Astrocyte (in vitro differentiated cells and primary cell): ENCODE results near the gene C1orf141. TPM values are rescaled to one million over a fixed set of nuclear protein-coding genes. Genes with fewer than 3 reads are reported as not detected.

Source experiments
- DNase-seq: peaks from one replicate; pipeline ENCODE4 v3.0.0-alpha.2; 2010; ENCODE audit warnings: low read depth
- FAIRE-seq: peaks from 2 replicates; lab custom pipeline; 2011; peaks lifted over from hg19 to GRCh38; lab: Jason Lieb, UNC
- H2AFZ ChIP-seq: 2 replicates; pipeline ENCODE4 v1.6.0; 2012; ENCODE audit warnings: low read depth, low read length, inconsistent platforms
- H3K27ac ChIP-seq: 2 replicates; pipeline ENCODE4 v1.5.1; 2011; ENCODE audit warnings: low read depth, low read length, inconsistent platforms
- H3K27me3 ChIP-seq: 2 replicates; pipeline ENCODE4 v1.6.0; 2011; ENCODE audit warnings: low read length, inconsistent platforms; ENCODE audit not compliant: insufficient read depth
- H3K36me3 ChIP-seq: 2 replicates; pipeline ENCODE4 v1.5.1; 2011; ENCODE audit warnings: low read length, inconsistent platforms; ENCODE audit not compliant: insufficient read depth
- H3K4me1 ChIP-seq: 2 replicates; pipeline ENCODE4 v1.5.1; 2011; ENCODE audit warnings: low read length, inconsistent platforms; ENCODE audit not compliant: insufficient read depth
- H3K4me2 ChIP-seq: 2 replicates; pipeline ENCODE4 v1.6.0; 2012; ENCODE audit warnings: low read length, inconsistent platforms
- H3K4me3 ChIP-seq: 2 replicates; pipeline ENCODE4 v1.5.1; 2011; ENCODE audit warnings: low read depth, mild to moderate bottlenecking, low read length, inconsistent platforms; ENCODE audit not compliant: insufficient read depth
- H3K79me2 ChIP-seq: 2 replicates; pipeline ENCODE4 v1.6.0; 2012; ENCODE audit warnings: mild to moderate bottlenecking, low read length, inconsistent platforms; ENCODE audit not compliant: insufficient read depth
- H3K9ac ChIP-seq: 2 replicates; pipeline ENCODE4 v1.6.0; 2012; ENCODE audit warnings: mild to moderate bottlenecking, low read length, inconsistent platforms
- H3K9me3 ChIP-seq: 2 replicates; pipeline ENCODE4 v1.5.1; 2012; ENCODE audit warnings: low read depth, mild to moderate bottlenecking, low read length, inconsistent platforms; ENCODE audit not compliant: insufficient read depth
- H4K20me1 ChIP-seq: 2 replicates; pipeline ENCODE4 v1.6.0; 2012; ENCODE audit warnings: low read length, inconsistent platforms; ENCODE audit not compliant: insufficient read depth
- H3K27ac Mint-ChIP-seq: one replicate; pipeline ENCODE4 v1.8.0; 2021; ENCODE audit warnings: mild to moderate bottlenecking, mixed read lengths; ENCODE audit not compliant: unreplicated experiment
- H3K27me3 Mint-ChIP-seq: one replicate; pipeline ENCODE4 v1.8.0; 2021; ENCODE audit warnings: low read depth, mixed read lengths; ENCODE audit not compliant: unreplicated experiment
- H3K36me3 Mint-ChIP-seq: one replicate; pipeline ENCODE4 v1.8.0; 2021; ENCODE audit warnings: low read depth, mixed read lengths; ENCODE audit not compliant: unreplicated experiment
- H3K4me1 Mint-ChIP-seq: one replicate; pipeline ENCODE4 v1.8.0; 2021; ENCODE audit warnings: low read depth, mixed read lengths; ENCODE audit not compliant: unreplicated experiment
- H3K4me3 Mint-ChIP-seq: one replicate; pipeline ENCODE4 v1.8.0; 2021; ENCODE audit warnings: mild to moderate bottlenecking, moderate library complexity, mixed read lengths; ENCODE audit not compliant: unreplicated experiment
- H3K9me3 Mint-ChIP-seq: one replicate; pipeline ENCODE4 v1.8.0; 2021; ENCODE audit warnings: mild to moderate bottlenecking, mixed read lengths; ENCODE audit not compliant: unreplicated experiment
- CTCF ChIP-seq: IDR thresholded peaks from 2 replicates; pipeline ENCODE4 v1.5.1; 2011; ENCODE audit warnings: low read depth, mild to moderate bottlenecking, inconsistent platforms, low read length, moderate library complexity; ENCODE audit not compliant: insufficient read depth
- EZH2 ChIP-seq: IDR thresholded peaks from 2 replicates; pipeline ENCODE4 v1.6.1; 2012; ENCODE audit warnings: mild to moderate bottlenecking, low read length, inconsistent platforms; ENCODE audit not compliant: insufficient read depth
- total RNA-seq: library from RNA; stranded (reverse); gene quantifications from 2 replicates; pipeline ENCODE4 v1.2.1, GENCODE V29; 2021

C1orf141 gene
- total RNA-seq, 1 donor from 2014 or later: not detected

- no peak for FAIRE-seq
- Histone ChIP-seq H3K36me3 (no peaks in the 10 kb centered on the region), H3K27me3 (no peaks in the 10 kb centered on the region), H3K4me3 (no peak overlapping the region), H3K4me1 (no peaks in the 10 kb centered on the region), H4K20me1 (no peaks in the 10 kb centered on the region), H3K27ac (no peak overlapping the region), H3K79me2 (no peaks in the 10 kb centered on the region), H2AFZ (no peak overlapping the region), H3K9ac (no peak overlapping the region), H3K4me2 (no peak overlapping the region), H3K9me3 (no peaks in the 10 kb centered on the region)
- Mint-ChIP-seq H3K9me3 (peaks cover 5% of the 10 kb centered on the region), H3K4me1 (no peaks in the 10 kb centered on the region), H3K27me3 (no peaks in the 10 kb centered on the region), H3K36me3 (no peaks in the 10 kb centered on the region), H3K4me3 (no peak overlapping the region), H3K27ac (no peak overlapping the region)
- DNase-seq: no peak
- TF ChIP-seq EZH2 (no peak), CTCF (no peak)
Measured at GRCh38 chr1:67085326-67085725, 49.4 kb downstream of the C1orf141 start.

GRCh38 chr1:67084765-67085318, 49.9 kb downstream of the C1orf141 start:
- Mint-ChIP-seq H3K27me3 (no peaks in the 10 kb centered on the region), H3K9me3 (peaks cover 5% of the 10 kb centered on the region), H3K4me3 (no peak overlapping the region), H3K27ac (no peak overlapping the region), H3K36me3 (no peaks in the 10 kb centered on the region), H3K4me1 (no peaks in the 10 kb centered on the region)
- no peaks in the 10 kb centered on the region for H3K36me3 ChIP-seq
- TF ChIP-seq CTCF (no peak), EZH2 (no peak)
- no peaks in the 10 kb centered on the region for H3K4me1 ChIP-seq
- H4K20me1 ChIP-seq: no peaks in the 10 kb centered on the region
- no peak overlapping the region for H2AFZ ChIP-seq
- no peak overlapping the region for H3K9ac ChIP-seq
- DNase-seq: no peak
- no peak overlapping the region for H3K4me3 ChIP-seq
- no peaks in the 10 kb centered on the region for H3K27me3 ChIP-seq
- no peaks in the 10 kb centered on the region for H3K79me2 ChIP-seq
- no peak overlapping the region for H3K27ac ChIP-seq
- no peak overlapping the region for H3K4me2 ChIP-seq
- FAIRE-seq: no peak
- no peaks in the 10 kb centered on the region for H3K9me3 ChIP-seq

- no peaks in the 10 kb centered on the region for H3K4me1 Mint-ChIP-seq
- no peak for FAIRE-seq
Measured at GRCh38 chr1:67078291-67078690, 56.5 kb downstream of the C1orf141 start.

More at GRCh38 chr1:67078291-67078690, 56.5 kb downstream of the C1orf141 start:
- Histone ChIP-seq H2AFZ (no peak overlapping the region), H3K4me1 (no peaks in the 10 kb centered on the region), H3K9ac (no peak overlapping the region), H3K4me3 (no peak overlapping the region), H3K79me2 (no peaks in the 10 kb centered on the region), H3K36me3 (no peaks in the 10 kb centered on the region), H3K9me3 (no peaks in the 10 kb centered on the region), H3K27ac (no peak overlapping the region), H3K4me2 (no peak overlapping the region), H4K20me1 (no peaks in the 10 kb centered on the region), H3K27me3 (no peaks in the 10 kb centered on the region)
- TF ChIP-seq CTCF: no peak
- no peak for TF ChIP-seq EZH2
- Mint-ChIP-seq H3K9me3 (peaks cover 3% of the 10 kb centered on the region), H3K27ac (no peak overlapping the region), H3K36me3 (no peaks in the 10 kb centered on the region), H3K4me3 (no peak overlapping the region), H3K27me3 (no peaks in the 10 kb centered on the region)
- no peak for DNase-seq
